GM23338 (cell line): ENCODE measurements around the gene UTS2R. TPM values are rescaled to one million over a fixed set of nuclear protein-coding genes. Genes with fewer than 3 reads are reported as not detected.

Experiments
- CTCF ChIP-seq, 2 experiments: fragments of 200-600 bp in 1 of 2; sonication (generic) in 1 of 2; conservative IDR thresholded peaks; 2 replicates each; pipeline versions ENCODE4 v1.5.1 to v1.6.1; 2016 to 2017; ENCODE audit warnings: antibody characterized with exemption in 2 of 2, low read depth in 2 of 2, mild to moderate bottlenecking in 2 of 2, moderate library complexity in 1 of 2
- ETS1 ChIP-seq: IDR thresholded peaks from 2 replicates; pipeline ENCODE4 v1.6.1; 2016; ENCODE audit warnings: antibody characterized with exemption
- POLR2AphosphoS5 ChIP-seq: IDR thresholded peaks from 2 replicates; pipeline ENCODE4 v1.6.1; 2016; ENCODE audit warnings: antibody characterized with exemption, low read depth
- STAT1 ChIP-seq: IDR thresholded peaks from one replicate; pipeline ENCODE4 v1.6.1; 2016; ENCODE audit warnings: antibody characterized with exemption; ENCODE audit not compliant: unreplicated experiment
- ZNF114 ChIP-seq: fragments of 250-450 bp; sonication (Bioruptor Pico); IDR thresholded peaks from 2 replicates; pipeline ENCODE4 v1.5.0; 2020; ENCODE audit warnings: mild to moderate bottlenecking, moderate library complexity
- ZNF462 ChIP-seq: fragments of 250-450 bp; sonication (Bioruptor Pico); IDR thresholded peaks from 2 replicates; pipeline ENCODE4 v1.5.0; 2020; ENCODE audit warnings: mild to moderate bottlenecking, moderate library complexity
- polyA plus RNA-seq: library from polyadenylated mRNA; unstranded; fragments of >200 nt; fragmentation: Nextera tagmentation; extraction: Ambion mirVana; gene quantifications from 2 replicates; pipeline ENCODE4 v1.2.1, GENCODE V29; 2016
- total RNA-seq: library from RNA; depleted of rRNA; stranded (reverse); fragments of >200 nt; shearing (Covaris generic); gene quantifications from 2 replicates; pipeline ENCODE4 v1.2.3, GENCODE V29; 2014

The UTS2R gene
- total and polyA plus RNA-seq, 2 experiments from 2014 or later: 0.49 TPM; not detected in 1

GRCh38 chr17:82386255-82386831 lies 14.8 kb downstream of the UTS2R start (continued):
- TF ChIP-seq ZNF462 (CRISPR knock-in tag) (no peak), STAT1 (no peak), CTCF (conservative IDR thresholded peaks at IDR 0.05; ENCODE audit: low read depth in 2 of 2) (no peak), ZNF114 (CRISPR knock-in tag) (no peak), ETS1 (no peak), POLR2AphosphoS5 (no peak)
